A375 (cell line): Measurements from ENCODE around the gene GYG2. TPM values are rescaled to one million over a fixed set of nuclear protein-coding genes. Genes with fewer than 3 reads are reported as not detected.

Source experiments
- total RNA-seq: library from RNA; depleted of rRNA; stranded (reverse); fragments of >200 nt; shearing (Covaris generic); gene quantifications from 2 replicates; pipeline ENCODE4 v1.2.3, GENCODE V29; 2014; rRNA removed

GYG2 gene
- not detected in 2 replicates for total RNA-seq

GRCh38 chrX:2828344-2828958 lies at the start of gene GYG2:
Gene GYG2 (plus strand): TSS chrX:2828930. CDS start chrX:2830189, 1,259 bp downstream.

GRCh38 chrX:2928583-2929434 lies 100.1 kb downstream of the GYG2 start, which contains the start of gene ARSD:
Gene ARSD (minus strand): TSS chrX:2929339. CDS start chrX:2929275, 64 bp downstream.

Other genes with a start within 250 kb of the GYG2 start
- gene CD99, start 137.6 kb upstream of the GYG2 start, total RNA-seq = 78.4 and 92.3 TPM in 2 replicates
- 0.98 and 1.5 TPM in 2 replicates for gene XG, start 76.9 kb upstream of the GYG2 start, total RNA-seq
- gene ARSD, start 100.4 kb downstream of the GYG2 start, total RNA-seq = 17.3 and 20.0 TPM in 2 replicates
- gene ARSH, start 177.6 kb downstream of the GYG2 start, total RNA-seq = not detected in 2 replicates
- not detected in 2 replicates for gene ARSF, start 212.5 kb downstream of the GYG2 start, total RNA-seq